ENCODE data around the gene UBE4B. TPM values are rescaled to one million over a fixed set of nuclear protein-coding genes. Genes with fewer than 3 reads are reported as not detected.

The UBE4B gene
- total RNA-seq, 1 experiment from 2014 or later = 44.7 TPM

DNA sequence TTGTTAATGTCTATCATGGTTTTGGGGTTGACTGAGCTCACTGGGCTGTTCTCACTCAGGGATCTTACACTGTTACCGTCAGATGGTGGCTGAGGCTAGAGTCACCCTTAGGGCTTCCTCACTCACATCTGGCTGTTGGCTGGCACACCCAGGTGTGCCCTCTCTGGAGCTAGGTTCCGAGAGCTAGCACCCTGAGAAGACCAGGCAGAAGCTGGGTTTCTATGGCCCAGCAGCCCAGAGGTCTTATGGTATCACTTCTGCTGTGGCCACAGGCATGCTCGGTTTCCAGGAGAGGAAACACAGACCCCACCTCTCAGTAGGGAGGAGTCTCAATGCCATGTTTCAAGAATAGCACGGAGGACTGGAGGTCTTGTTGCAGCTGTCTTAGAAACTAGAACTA, 156.9 kb downstream of the UBE4B start:
- Histone ChIP-seq H3K9me2 (ENCODE audit: insufficient read depth) (no peaks in the 10 kb centered on the region), H3K79me2 (ENCODE audit: insufficient read depth, low read length) (no peaks in the 10 kb centered on the region), H3K27ac (ENCODE audit: low read depth, low read length) (no peak overlapping the region), H3K4me2 (ENCODE audit: low read length) (no peak overlapping the region), H3K9ac (ENCODE audit: low read length) (no peak overlapping the region), H3K4me1 (ENCODE audit: control insufficient read depth in 1 of 2, insufficient read depth in 2 of 2, low read length in 2 of 2) (no peaks in the 10 kb centered on the region), H3K9me3 (ENCODE audit: control insufficient read depth in 1 of 2, insufficient read depth in 1 of 2, low read depth in 1 of 2, low read length in 2 of 2) (no peaks in the 10 kb centered on the region), H3K27me3 (ENCODE audit: insufficient read depth, low read length) (no peaks in the 10 kb centered on the region), H3K4me3 (replicated peaks in 1 of 2; ENCODE audit: low read depth in 1 of 2, low read length in 2 of 2) (no peak overlapping the region), H2AFZ (ENCODE audit: low read depth, low read length, poor library complexity, severe bottlenecking) (no peak overlapping the region), H4K20me1 (ENCODE audit: insufficient read depth) (no peaks in the 10 kb centered on the region), H3K36me3 (ENCODE audit: control insufficient read depth in 1 of 2, insufficient read depth in 2 of 2, low read length in 2 of 2) (no peaks in the 10 kb centered on the region; a peak in 1 of 4 replicates)
- CTCF ChIA-PET = no interaction called here
- POLR2A ChIA-PET = interaction anchor here (0.9 kb wide), 1 partner anchor 20 kb away, joined by 3 read pairs; the partner anchor contains the start of gene KIF1B
- DNase-seq (ENCODE audit: low read depth, low spot score) (no peak), ATAC-seq (no peak)
- TF ChIP-seq RAD21 (IDR thresholded peaks at IDR 0.05; ENCODE audit: low read depth) = no peak
- no peak for TF ChIP-seq POLR2A (IDR thresholded peaks at IDR 0.05; ENCODE audit: borderline replicate concordance, extremely low read depth, insufficient read depth, insufficient read length)
- no peak for TF ChIP-seq EGR1 (IDR thresholded peaks at IDR 0.05; ENCODE audit: low read depth)
- TF ChIP-seq YY1 (IDR thresholded peaks at IDR 0.05; ENCODE audit: extremely low read depth, insufficient replicate concordance, low read depth, low read length) = no peak
- TF ChIP-seq EZH2 (IDR thresholded peaks at IDR 0.05) = no peak
- TF ChIP-seq CEBPB (IDR thresholded peaks at IDR 0.05; ENCODE audit: low read depth) = no peak
- no peak for TF ChIP-seq TCF7L2 (IDR thresholded peaks at IDR 0.05; ENCODE audit: borderline replicate concordance, extremely low read depth, insufficient read depth, insufficient read length)
- no peak for TF ChIP-seq SP1 (IDR thresholded peaks at IDR 0.05; ENCODE audit: low read depth)
- TF ChIP-seq, protein P1, sequence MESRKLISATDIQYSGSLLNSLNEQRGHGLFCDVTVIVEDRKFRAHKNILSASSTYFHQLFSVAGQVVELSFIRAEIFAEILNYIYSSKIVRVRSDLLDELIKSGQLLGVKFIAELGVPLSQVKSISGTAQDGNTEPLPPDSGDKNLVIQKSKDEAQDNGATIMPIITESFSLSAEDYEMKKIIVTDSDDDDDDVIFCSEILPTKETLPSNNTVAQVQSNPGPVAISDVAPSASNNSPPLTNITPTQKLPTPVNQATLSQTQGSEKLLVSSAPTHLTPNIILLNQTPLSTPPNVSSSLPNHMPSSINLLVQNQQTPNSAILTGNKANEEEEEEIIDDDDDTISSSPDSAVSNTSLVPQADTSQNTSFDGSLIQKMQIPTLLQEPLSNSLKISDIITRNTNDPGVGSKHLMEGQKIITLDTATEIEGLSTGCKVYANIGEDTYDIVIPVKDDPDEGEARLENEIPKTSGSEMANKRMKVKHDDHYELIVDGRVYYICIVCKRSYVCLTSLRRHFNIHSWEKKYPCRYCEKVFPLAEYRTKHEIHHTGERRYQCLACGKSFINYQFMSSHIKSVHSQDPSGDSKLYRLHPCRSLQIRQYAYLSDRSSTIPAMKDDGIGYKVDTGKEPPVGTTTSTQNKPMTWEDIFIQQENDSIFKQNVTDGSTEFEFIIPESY (IDR thresholded peaks at IDR 0.05; ENCODE audit: extremely low read depth, insufficient replicate concordance, low read length) = no peak
- TF ChIP-seq FOSL1 (IDR thresholded peaks at IDR 0.05; ENCODE audit: low read depth) = no peak
- TF ChIP-seq POLR2AphosphoS5 (IDR thresholded peaks at IDR 0.05; ENCODE audit: low read depth, low read length) = no peak
- TF ChIP-seq, protein P2, sequence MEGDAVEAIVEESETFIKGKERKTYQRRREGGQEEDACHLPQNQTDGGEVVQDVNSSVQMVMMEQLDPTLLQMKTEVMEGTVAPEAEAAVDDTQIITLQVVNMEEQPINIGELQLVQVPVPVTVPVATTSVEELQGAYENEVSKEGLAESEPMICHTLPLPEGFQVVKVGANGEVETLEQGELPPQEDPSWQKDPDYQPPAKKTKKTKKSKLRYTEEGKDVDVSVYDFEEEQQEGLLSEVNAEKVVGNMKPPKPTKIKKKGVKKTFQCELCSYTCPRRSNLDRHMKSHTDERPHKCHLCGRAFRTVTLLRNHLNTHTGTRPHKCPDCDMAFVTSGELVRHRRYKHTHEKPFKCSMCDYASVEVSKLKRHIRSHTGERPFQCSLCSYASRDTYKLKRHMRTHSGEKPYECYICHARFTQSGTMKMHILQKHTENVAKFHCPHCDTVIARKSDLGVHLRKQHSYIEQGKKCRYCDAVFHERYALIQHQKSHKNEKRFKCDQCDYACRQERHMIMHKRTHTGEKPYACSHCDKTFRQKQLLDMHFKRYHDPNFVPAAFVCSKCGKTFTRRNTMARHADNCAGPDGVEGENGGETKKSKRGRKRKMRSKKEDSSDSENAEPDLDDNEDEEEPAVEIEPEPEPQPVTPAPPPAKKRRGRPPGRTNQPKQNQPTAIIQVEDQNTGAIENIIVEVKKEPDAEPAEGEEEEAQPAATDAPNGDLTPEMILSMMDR (IDR thresholded peaks at IDR 0.05 in 2 of 3, conservative IDR thresholded peaks at IDR 0.05 in 1 of 3; ENCODE audit: borderline replicate concordance in 1 of 3, insufficient read depth in 1 of 3, low read depth in 2 of 3, low read length in 2 of 3) = no peak
- intact Hi-C loops (cut with micrococcal nuclease) = no loop called here
- RAD21 ChIA-PET (ENCODE audit: low non-redundant PET in 1 of 2, low total read pairs in 2 of 2, uncharacterized antibody in 2 of 2, unreplicated experiment in 2 of 2) = no interaction called here
- BruUV-seq (replicated peaks) = no TSS peak
